A549 (cell line): ENCODE data around the gene MCTP1. TPM values are rescaled to one million over a fixed set of nuclear protein-coding genes. Genes with fewer than 3 reads are reported as not detected.
"Not testable (repeated sequence)": the region's sequence is repeated elsewhere in the genome, so short reads cannot be mapped to it uniquely, and the experiment has no call there.

Experiments
- ATAC-seq, 2 experiments: fragments of 200-7000 bp in 1 of 2; fragments of >200 bp in 1 of 2; cut with Nextera tagmentation in 1 of 2; cut with Tn5 transposase in 1 of 2; 3 replicates each; pipeline versions ENCODE4 v1.8.0 to v1.9.1; 2018 to 2020; ENCODE audit warnings: mild to moderate bottlenecking in 1 of 2, moderate library complexity in 1 of 2
- CTCF ChIA-PET: fragments of 300-600 bp; sonication (Branson Sonifier 250); formaldehyde crosslinking; extraction: SDS; loops from one replicate; lab custom pipeline; 2021; ENCODE audit warnings: antibody characterized with exemption, inconsistent platforms; lab: Yijun Ruan, JAX
- POLR2A ChIA-PET: fragments of 350-600 bp; formaldehyde crosslinking; extraction: SDS; loops from one replicate; lab custom pipeline; 2021; ENCODE audit warnings: antibody characterized with exemption, inconsistent platforms; lab: Yijun Ruan, JAX
- DNase-seq, 2 experiments: peaks; one replicate each; pipeline versions ENCODE4 v3.0.0 to v3.0.0-alpha.2; 2011 to 2016; ENCODE audit warnings: low read depth in 1 of 2, low spot score in 1 of 2
- FAIRE-seq: peaks from 2 replicates; lab custom pipeline; 2011; peaks lifted over from hg19 to GRCh38; lab: Jason Lieb, UNC
- H3K27ac ChIP-seq, 2 experiments: fragments of >200 bp; sonication (Bioruptor Twin); formaldehyde crosslinking; 3 replicates each; pipeline ENCODE4 v1.5.1; 2016 to 2017
- H3K4me1 ChIP-seq: fragments of >200 bp; sonication (Bioruptor Twin); formaldehyde crosslinking; 3 replicates; pipeline ENCODE4 v1.6.1; 2016
- H3K4me2 ChIP-seq: fragments of >200 bp; sonication (Bioruptor Twin); formaldehyde crosslinking; 3 replicates; pipeline ENCODE4 v1.6.1; 2016
- H3K4me3 ChIP-seq: fragments of >200 bp; sonication (Bioruptor Twin); formaldehyde crosslinking; 3 replicates; pipeline ENCODE4 v1.5.1; 2016
- H3K9me3 ChIP-seq: fragments of >200 bp; sonication (Bioruptor Twin); formaldehyde crosslinking; 3 replicates; pipeline ENCODE4 v1.6.1; 2016
- CBX2 ChIP-seq: fragments of 200-600 bp; sonication (generic); IDR thresholded peaks from 2 replicates; pipeline ENCODE4 v1.6.1; 2016; ENCODE audit warnings: low read depth, mild to moderate bottlenecking, borderline replicate concordance
- CBX8 ChIP-seq: fragments of 200-600 bp; sonication (generic); IDR thresholded peaks from 2 replicates; pipeline ENCODE4 v1.6.1; 2016
- CEBPB ChIP-seq, 2 experiments: fragments of >200 bp in 1 of 2; sonication (Bioruptor Twin) in 1 of 2; formaldehyde crosslinking in 1 of 2; IDR thresholded peaks; 2 replicates each; pipeline ENCODE4 v1.6.1; 2012 to 2016
- EHF ChIP-seq: fragments of 250-450 bp; sonication (Bioruptor Pico); IDR thresholded peaks from 2 replicates; pipeline ENCODE4 v1.5.0; 2020; ENCODE audit warnings: mild to moderate bottlenecking
- EHMT2 ChIP-seq: fragments of 200-600 bp; sonication (generic); IDR thresholded peaks from 2 replicates; pipeline ENCODE4 v1.6.1; 2016; ENCODE audit warnings: antibody characterized with exemption, low read depth, mild to moderate bottlenecking, moderate library complexity
- ELK1 ChIP-seq: fragments of 150-350 bp; IDR thresholded peaks from 2 replicates; pipeline ENCODE4 v1.6.1; 2014; ENCODE audit warnings: low read depth, mild to moderate bottlenecking, low read length
- FOSB ChIP-seq: fragments of 250-450 bp; sonication (Bioruptor Pico); IDR thresholded peaks from 2 replicates; pipeline ENCODE4 v1.5.0; 2020; ENCODE audit warnings: mild to moderate bottlenecking, moderate library complexity
- FOSL2 ChIP-seq, 2 experiments: fragments of 450-650 bp in 1 of 2; fragments of >200 bp in 1 of 2; sonication (Bioruptor Twin) in 1 of 2; formaldehyde crosslinking; IDR thresholded peaks; 2 replicates each; pipeline versions ENCODE4 v1.5.0 to v1.6.1; 2016 to 2020; ENCODE audit warnings: mild to moderate bottlenecking in 1 of 2, moderate library complexity in 1 of 2
- HDAC2 ChIP-seq: fragments of 200-600 bp; sonication (generic); IDR thresholded peaks from 2 replicates; pipeline ENCODE4 v1.6.1; 2016
- HOXA7 ChIP-seq: fragments of 250-450 bp; sonication (Bioruptor Pico); IDR thresholded peaks from 2 replicates; pipeline ENCODE4 v1.5.0; 2020; ENCODE audit warnings: mild to moderate bottlenecking, moderate library complexity
- HOXB13 ChIP-seq: fragments of 250-450 bp; sonication (Bioruptor Pico); IDR thresholded peaks from 2 replicates; pipeline ENCODE4 v1.5.0; 2020; ENCODE audit warnings: low read depth, mild to moderate bottlenecking, moderate library complexity
- HOXB5 ChIP-seq: fragments of 250-450 bp; sonication (Bioruptor Pico); IDR thresholded peaks from 2 replicates; pipeline ENCODE4 v1.5.0; 2020; ENCODE audit warnings: mild to moderate bottlenecking, moderate library complexity
- JUN ChIP-seq, 2 experiments: fragments of >200 bp; sonication (Bioruptor Twin); formaldehyde crosslinking; IDR thresholded peaks; 2 replicates in 1 of 2; 3 replicates in 1 of 2; pipeline ENCODE4 v1.6.1; 2016 to 2017
- MAZ ChIP-seq: fragments of 150-350 bp; IDR thresholded peaks from 2 replicates; pipeline ENCODE4 v1.6.1; 2014; ENCODE audit warnings: antibody characterized with exemption, low read depth, low read length, borderline replicate concordance
- MYC ChIP-seq: IDR thresholded peaks from 2 replicates; pipeline ENCODE4 v1.6.1; 2012; ENCODE audit warnings: mild to moderate bottlenecking, inconsistent platforms, low read length, improper control_type of control experiment, borderline replicate concordance
- NPAS2 ChIP-seq: fragments of 250-450 bp; sonication (Bioruptor Pico); IDR thresholded peaks from 2 replicates; pipeline ENCODE4 v1.8.0; 2022; ENCODE audit warnings: mild to moderate bottlenecking, moderate library complexity, borderline replicate concordance
- PHF8 ChIP-seq: fragments of 200-600 bp; sonication (generic); IDR thresholded peaks from 2 replicates; pipeline ENCODE4 v1.6.1; 2016; ENCODE audit warnings: low read depth, mild to moderate bottlenecking, antibody characterized with exemption, moderate library complexity, borderline replicate concordance
- POLR2A ChIP-seq: IDR thresholded peaks from 2 replicates; pipeline ENCODE4 v1.6.1; 2012; ENCODE audit warnings: mild to moderate bottlenecking, low read length
- POLR2AphosphoS2 ChIP-seq: conservative IDR thresholded peaks from 2 replicates; pipeline ENCODE4 v1.6.1; 2012; ENCODE audit warnings: low read length, improper control_type of control experiment, inconsistent platforms
- RARB ChIP-seq: fragments of 250-450 bp; sonication (Bioruptor Pico); IDR thresholded peaks from 2 replicates; pipeline ENCODE4 v1.8.0; 2021; ENCODE audit warnings: mild to moderate bottlenecking, moderate library complexity
- SMC3 ChIP-seq: fragments of >200 bp; sonication (Bioruptor Twin); formaldehyde crosslinking; IDR thresholded peaks from 3 replicates; pipeline ENCODE4 v1.6.1; 2018; ENCODE audit warnings: inconsistent platforms
- TFCP2L1 ChIP-seq: fragments of 250-450 bp; sonication (Bioruptor Pico); IDR thresholded peaks from 2 replicates; pipeline ENCODE4 v1.5.0; 2021; ENCODE audit warnings: mild to moderate bottlenecking
- ZC3H11A ChIP-seq: fragments of 450-650 bp; IDR thresholded peaks from 2 replicates; pipeline ENCODE4 v1.6.1; 2014; ENCODE audit warnings: antibody characterized with exemption, mild to moderate bottlenecking
- ZFP36 ChIP-seq: fragments of 450-650 bp; IDR thresholded peaks from 2 replicates; pipeline ENCODE4 v1.6.1; 2014; ENCODE audit warnings: borderline replicate concordance; ENCODE audit not compliant: partially characterized antibody
- ZSCAN20 ChIP-seq: fragments of 250-450 bp; sonication (Bioruptor Pico); IDR thresholded peaks from 2 replicates; pipeline ENCODE4 v1.8.0; 2022; ENCODE audit warnings: mild to moderate bottlenecking, moderate library complexity
- WGBS: methylation state at CpG from one replicate; pipeline ENCODE4 v1.1.6; 2017; ENCODE audit errors: missing lambda C conversion rate; 5-methylcytosine and 5-hydroxymethylcytosine counted together
- polyA plus RNA-seq, 4 experiments: library from polyadenylated mRNA; depleted of rRNA in 3 of 4; stranded (reverse); fragments of >200 nt; fragmentation: RNase III in 1 of 4; extraction: RNeasy Plus Mini Kit Qiagen cat#74134 plus additional on column Dnase treatment in 1 of 4; gene quantifications; 2 replicates in 3 of 4; 3 replicates in 1 of 4; pipeline ENCODE4 v1.2.3, GENCODE V29; 2011 to 2017
- TF ChIP-seq, protein P1 (sequence below): fragments of 450-650 bp; IDR thresholded peaks from 2 replicates; pipeline ENCODE4 v1.6.1; 2014; ENCODE audit warnings: antibody characterized with exemption
- TF ChIP-seq, protein P2 (sequence below): fragments of 250-450 bp; sonication (Bioruptor Pico); IDR thresholded peaks from 2 replicates; pipeline ENCODE4 v1.5.0; 2021; ENCODE audit warnings: mild to moderate bottlenecking, moderate library complexity, borderline replicate concordance

MCTP1 gene
- polyA plus RNA-seq, 2 of the 4 experiments (the other 2 are of a cell fraction): 5.4 to 6.9 TPM

- no peak overlapping the region for H3K4me3 ChIP-seq
- H3K27ac ChIP-seq: no peak overlapping the region
- no peak for TF ChIP-seq ZC3H11A
- TF ChIP-seq, all 56 proteins: peak for 0
- Histone ChIP-seq H3K9me3 (peaks cover 8% of the 10 kb centered on the region; the same call in 1 of the 3 replicates), H3K4me2 (no peak overlapping the region), H3K4me1 (no peaks in the 10 kb centered on the region)
- no peak for FAIRE-seq
- no peak for DNase-seq
- CTCF ChIA-PET: no interaction called here
- no peak for ATAC-seq
- POLR2A ChIA-PET: no interaction called here
- WGBS: 67% methylated on average over 4 of the region's 4 CpGs
These were observed 133.2 kb downstream of the MCTP1 start for GRCh38 chr5:95151694-95152093.

DNA sequence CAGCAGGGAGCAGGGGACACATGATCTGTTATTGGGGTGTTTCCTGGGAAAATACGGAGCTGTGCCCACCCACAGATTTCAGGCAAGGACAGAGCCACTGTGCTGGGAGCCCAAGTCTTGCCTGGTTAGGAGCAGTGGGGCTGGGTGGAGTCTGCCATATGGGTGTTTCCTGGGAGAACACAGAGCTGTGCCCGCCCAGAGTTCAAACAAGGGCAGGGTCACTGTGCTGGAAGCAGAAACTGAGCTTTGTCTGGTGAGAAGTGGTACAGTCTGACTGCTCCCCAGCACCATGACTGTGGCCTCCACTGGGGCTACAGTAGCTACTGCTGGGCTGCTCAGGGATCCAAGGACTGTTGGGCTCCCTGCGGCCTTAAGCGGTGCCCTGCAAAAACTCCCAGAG lies 135.5 kb downstream of the MCTP1 start:
- ChIA-PET CTCF (no interaction called here), POLR2A (no interaction called here)
- Histone ChIP-seq H3K9me3 (peaks cover 8% of the 10 kb centered on the region; the same call in 1 of the 3 replicates), H3K4me1 (no peaks in the 10 kb centered on the region), H3K4me2 (no peak overlapping the region), H3K4me3 (no peak overlapping the region), H3K27ac (no peak overlapping the region)
- no peak for TF ChIP-seq HOXB5 (CRISPR knock-in tag)
- TF ChIP-seq HOXB13 (CRISPR knock-in tag): no peak
- no peak for TF ChIP-seq CEBPB (IDR thresholded peaks at IDR 0.05)
- no peak for TF ChIP-seq CBX8
- TF ChIP-seq NPAS2 (CRISPR knock-in tag): no peak
- no peak for TF ChIP-seq TFCP2L1 (CRISPR knock-in tag)
- TF ChIP-seq JUN (IDR thresholded peaks at IDR 0.05): no peak
- no peak for TF ChIP-seq HOXA7 (CRISPR knock-in tag)
- no peak for TF ChIP-seq RARB (CRISPR knock-in tag)
- TF ChIP-seq, protein P1, sequence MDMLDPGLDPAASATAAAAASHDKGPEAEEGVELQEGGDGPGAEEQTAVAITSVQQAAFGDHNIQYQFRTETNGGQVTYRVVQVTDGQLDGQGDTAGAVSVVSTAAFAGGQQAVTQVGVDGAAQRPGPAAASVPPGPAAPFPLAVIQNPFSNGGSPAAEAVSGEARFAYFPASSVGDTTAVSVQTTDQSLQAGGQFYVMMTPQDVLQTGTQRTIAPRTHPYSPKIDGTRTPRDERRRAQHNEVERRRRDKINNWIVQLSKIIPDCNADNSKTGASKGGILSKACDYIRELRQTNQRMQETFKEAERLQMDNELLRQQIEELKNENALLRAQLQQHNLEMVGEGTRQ: no peak
- no peak for TF ChIP-seq PHF8
- TF ChIP-seq SMC3: no peak
- TF ChIP-seq ZSCAN20 (CRISPR knock-in tag): no peak
- TF ChIP-seq HDAC2: no peak
- no peak for TF ChIP-seq ZFP36
- TF ChIP-seq ELK1: no peak
- TF ChIP-seq CBX2: no peak
- DNase-seq: no peak
- WGBS: 69% methylated on average over 3 of the region's 4 CpGs
- ATAC-seq: no peak
- no peak for FAIRE-seq

- DNase-seq: no peak
- no peaks in the 10 kb centered on the region for H3K4me1 ChIP-seq
- no peak for FAIRE-seq
- no peak overlapping the region for H3K4me2 ChIP-seq
- H3K9me3 ChIP-seq: peaks cover 8% of the 10 kb centered on the region; the same call in 1 of the 3 replicates
- no peak overlapping the region for H3K4me3 ChIP-seq
- CTCF ChIA-PET: no interaction called here
- POLR2A ChIA-PET: no interaction called here
- H3K27ac ChIP-seq: no peak overlapping the region
- TF ChIP-seq EHMT2: no peak
- no peak for TF ChIP-seq ZSCAN20 (CRISPR knock-in tag)
- no peak for TF ChIP-seq JUN (IDR thresholded peaks at IDR 0.05)
- no peak for TF ChIP-seq FOSL2 (IDR thresholded peaks at IDR 0.05)
- no peak for TF ChIP-seq FOSL2 (CRISPR knock-in tag; IDR thresholded peaks at IDR 0.05)
- TF ChIP-seq, protein P1: no peak
- TF ChIP-seq FOSB (CRISPR knock-in tag): no peak
- no peak for TF ChIP-seq ZC3H11A
- TF ChIP-seq NPAS2 (CRISPR knock-in tag): no peak
- no peak for TF ChIP-seq MAZ
- TF ChIP-seq, protein P2, sequence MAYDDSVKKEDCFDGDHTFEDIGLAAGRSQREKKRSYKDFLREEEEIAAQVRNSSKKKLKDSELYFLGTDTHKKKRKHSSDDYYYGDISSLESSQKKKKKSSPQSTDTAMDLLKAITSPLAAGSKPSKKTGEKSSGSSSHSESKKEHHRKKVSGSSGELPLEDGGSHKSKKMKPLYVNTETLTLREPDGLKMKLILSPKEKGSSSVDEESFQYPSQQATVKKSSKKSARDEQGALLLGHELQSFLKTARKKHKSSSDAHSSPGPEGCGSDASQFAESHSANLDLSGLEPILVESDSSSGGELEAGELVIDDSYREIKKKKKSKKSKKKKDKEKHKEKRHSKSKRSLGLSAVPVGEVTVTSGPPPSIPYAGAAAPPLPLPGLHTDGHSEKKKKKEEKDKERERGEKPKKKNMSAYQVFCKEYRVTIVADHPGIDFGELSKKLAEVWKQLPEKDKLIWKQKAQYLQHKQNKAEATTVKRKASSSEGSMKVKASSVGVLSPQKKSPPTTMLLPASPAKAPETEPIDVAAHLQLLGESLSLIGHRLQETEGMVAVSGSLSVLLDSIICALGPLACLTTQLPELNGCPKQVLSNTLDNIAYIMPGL (CRISPR knock-in tag): no peak
- TF ChIP-seq EHF (CRISPR knock-in tag): no peak
- TF ChIP-seq POLR2A: no peak
- no peak for TF ChIP-seq POLR2AphosphoS2
- no peak for TF ChIP-seq SMC3
- no peak for TF ChIP-seq MYC
- no peak for ATAC-seq
These were observed 136.4 kb downstream of the MCTP1 start for GRCh38 chr5:95148453-95148852.

DNA sequence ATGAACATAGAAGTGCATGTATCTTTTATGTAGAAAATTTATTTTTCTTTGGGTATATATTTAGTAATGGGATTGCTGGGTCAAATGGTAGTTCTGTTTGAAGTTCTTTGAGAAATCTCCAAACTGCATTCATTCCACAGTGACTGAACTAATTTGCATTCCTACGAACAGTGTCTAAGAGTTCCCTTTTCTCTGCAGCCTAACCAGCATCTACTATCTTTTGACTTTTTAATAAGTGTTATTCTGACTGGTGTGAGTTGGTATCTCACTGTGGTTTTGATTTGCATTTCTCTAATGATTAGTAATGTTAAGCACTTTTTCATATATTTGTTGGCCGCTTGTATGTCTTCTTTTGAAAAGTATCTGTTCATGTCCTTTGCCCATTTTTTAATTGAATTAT lies 141.0 kb downstream of the MCTP1 start:
- POLR2A ChIA-PET: not testable (repeated sequence)

More for the DNA sequence above, 141.0 kb downstream of the MCTP1 start:
- FAIRE-seq, H3K4me2 ChIP-seq, H3K27ac ChIP-seq, H3K4me3 ChIP-seq, ATAC-seq, DNase-seq, H3K4me1 ChIP-seq, CTCF ChIA-PET, H3K9me3 ChIP-seq: not testable (repeated sequence)
- WGBS: 5% methylated on average over 2 of the region's 2 CpGs
